ENCODE measurements around the gene RPL5.

The RPL5 gene

GRCh38 chr1:92820551-92820950 is 11.3 kb upstream of the RPL5 start:
- no peak for ATAC-seq
- no peak for TF ChIP-seq GLIS3 (CRISPR knock-in tag; IDR thresholded peaks at IDR 0.05)
- TF ChIP-seq ZNF70 (CRISPR knock-in tag; IDR thresholded peaks at IDR 0.05) = no peak
- TF ChIP-seq, protein P1, sequence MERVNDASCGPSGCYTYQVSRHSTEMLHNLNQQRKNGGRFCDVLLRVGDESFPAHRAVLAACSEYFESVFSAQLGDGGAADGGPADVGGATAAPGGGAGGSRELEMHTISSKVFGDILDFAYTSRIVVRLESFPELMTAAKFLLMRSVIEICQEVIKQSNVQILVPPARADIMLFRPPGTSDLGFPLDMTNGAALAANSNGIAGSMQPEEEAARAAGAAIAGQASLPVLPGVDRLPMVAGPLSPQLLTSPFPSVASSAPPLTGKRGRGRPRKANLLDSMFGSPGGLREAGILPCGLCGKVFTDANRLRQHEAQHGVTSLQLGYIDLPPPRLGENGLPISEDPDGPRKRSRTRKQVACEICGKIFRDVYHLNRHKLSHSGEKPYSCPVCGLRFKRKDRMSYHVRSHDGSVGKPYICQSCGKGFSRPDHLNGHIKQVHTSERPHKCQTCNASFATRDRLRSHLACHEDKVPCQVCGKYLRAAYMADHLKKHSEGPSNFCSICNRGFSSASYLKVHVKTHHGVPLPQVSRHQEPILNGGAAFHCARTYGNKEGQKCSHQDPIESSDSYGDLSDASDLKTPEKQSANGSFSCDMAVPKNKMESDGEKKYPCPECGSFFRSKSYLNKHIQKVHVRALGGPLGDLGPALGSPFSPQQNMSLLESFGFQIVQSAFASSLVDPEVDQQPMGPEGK (CRISPR knock-in tag; IDR thresholded peaks at IDR 0.05; ENCODE audit: borderline replicate concordance) = no peak
- no peak for TF ChIP-seq PPARA (CRISPR knock-in tag; IDR thresholded peaks at IDR 0.05; ENCODE audit: borderline replicate concordance)
- no peak for TF ChIP-seq ZFP30 (CRISPR knock-in tag; IDR thresholded peaks at IDR 0.05)
- no peak for TF ChIP-seq ZNF8 (CRISPR knock-in tag; IDR thresholded peaks at IDR 0.05)
- TF ChIP-seq, protein P2, sequence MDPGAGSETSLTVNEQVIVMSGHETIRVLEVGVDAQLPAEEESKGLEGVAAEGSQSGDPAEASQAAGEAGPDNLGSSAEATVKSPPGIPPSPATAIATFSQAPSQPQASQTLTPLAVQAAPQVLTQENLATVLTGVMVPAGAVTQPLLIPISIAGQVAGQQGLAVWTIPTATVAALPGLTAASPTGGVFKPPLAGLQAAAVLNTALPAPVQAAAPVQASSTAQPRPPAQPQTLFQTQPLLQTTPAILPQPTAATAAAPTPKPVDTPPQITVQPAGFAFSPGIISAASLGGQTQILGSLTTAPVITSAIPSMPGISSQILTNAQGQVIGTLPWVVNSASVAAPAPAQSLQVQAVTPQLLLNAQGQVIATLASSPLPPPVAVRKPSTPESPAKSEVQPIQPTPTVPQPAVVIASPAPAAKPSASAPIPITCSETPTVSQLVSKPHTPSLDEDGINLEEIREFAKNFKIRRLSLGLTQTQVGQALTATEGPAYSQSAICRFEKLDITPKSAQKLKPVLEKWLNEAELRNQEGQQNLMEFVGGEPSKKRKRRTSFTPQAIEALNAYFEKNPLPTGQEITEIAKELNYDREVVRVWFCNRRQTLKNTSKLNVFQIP (CRISPR knock-in tag; IDR thresholded peaks at IDR 0.05; ENCODE audit: borderline replicate concordance, low read depth) = no peak
- TF ChIP-seq, protein P3, sequence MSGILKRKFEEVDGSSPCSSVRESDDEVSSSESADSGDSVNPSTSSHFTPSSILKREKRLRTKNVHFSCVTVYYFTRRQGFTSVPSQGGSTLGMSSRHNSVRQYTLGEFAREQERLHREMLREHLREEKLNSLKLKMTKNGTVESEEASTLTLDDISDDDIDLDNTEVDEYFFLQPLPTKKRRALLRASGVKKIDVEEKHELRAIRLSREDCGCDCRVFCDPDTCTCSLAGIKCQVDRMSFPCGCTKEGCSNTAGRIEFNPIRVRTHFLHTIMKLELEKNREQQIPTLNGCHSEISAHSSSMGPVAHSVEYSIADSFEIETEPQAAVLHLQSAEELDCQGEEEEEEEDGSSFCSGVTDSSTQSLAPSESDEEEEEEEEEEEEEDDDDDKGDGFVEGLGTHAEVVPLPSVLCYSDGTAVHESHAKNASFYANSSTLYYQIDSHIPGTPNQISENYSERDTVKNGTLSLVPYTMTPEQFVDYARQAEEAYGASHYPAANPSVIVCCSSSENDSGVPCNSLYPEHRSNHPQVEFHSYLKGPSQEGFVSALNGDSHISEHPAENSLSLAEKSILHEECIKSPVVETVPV (CRISPR knock-in tag; IDR thresholded peaks at IDR 0.05) = no peak
- no peak for TF ChIP-seq ZC3H10 (CRISPR knock-in tag; IDR thresholded peaks at IDR 0.05)
- TF ChIP-seq ZFP3 (CRISPR knock-in tag; IDR thresholded peaks at IDR 0.05) = no peak
- no peak for TF ChIP-seq OSR1 (CRISPR knock-in tag; IDR thresholded peaks at IDR 0.05)
- TF ChIP-seq CSDC2 (CRISPR knock-in tag; IDR thresholded peaks at IDR 0.05) = no peak
- no peak for TF ChIP-seq BACH2 (CRISPR knock-in tag; IDR thresholded peaks at IDR 0.05; ENCODE audit: borderline replicate concordance)

GRCh38 chr1:92822879-92823278 is 9.0 kb upstream of the RPL5 start:
- TF ChIP-seq ZC3H10 (CRISPR knock-in tag; IDR thresholded peaks at IDR 0.05) (no peak), ARNTL (CRISPR knock-in tag; IDR thresholded peaks at IDR 0.05; ENCODE audit: borderline replicate concordance, low read depth) (no peak), CREB5 (CRISPR knock-in tag; IDR thresholded peaks at IDR 0.05; ENCODE audit: low read depth) (no peak), OSR1 (CRISPR knock-in tag; IDR thresholded peaks at IDR 0.05) (no peak), ZNF70 (CRISPR knock-in tag; IDR thresholded peaks at IDR 0.05) (no peak), GLIS3 (CRISPR knock-in tag; IDR thresholded peaks at IDR 0.05) (no peak), BACH2 (CRISPR knock-in tag; IDR thresholded peaks at IDR 0.05; ENCODE audit: borderline replicate concordance) (no peak), PPARA (CRISPR knock-in tag; IDR thresholded peaks at IDR 0.05; ENCODE audit: borderline replicate concordance) (no peak), SNAI2 (CRISPR knock-in tag; IDR thresholded peaks at IDR 0.05) (no peak), ESRRG (CRISPR knock-in tag; IDR thresholded peaks at IDR 0.05) (no peak), ZFP3 (CRISPR knock-in tag; IDR thresholded peaks at IDR 0.05) (no peak), ISL1 (CRISPR knock-in tag; IDR thresholded peaks at IDR 0.05) (no peak), CSDC2 (CRISPR knock-in tag; IDR thresholded peaks at IDR 0.05) (no peak)
- TF ChIP-seq, protein P3 (CRISPR knock-in tag; IDR thresholded peaks at IDR 0.05) = no peak
- TF ChIP-seq, protein P4, sequence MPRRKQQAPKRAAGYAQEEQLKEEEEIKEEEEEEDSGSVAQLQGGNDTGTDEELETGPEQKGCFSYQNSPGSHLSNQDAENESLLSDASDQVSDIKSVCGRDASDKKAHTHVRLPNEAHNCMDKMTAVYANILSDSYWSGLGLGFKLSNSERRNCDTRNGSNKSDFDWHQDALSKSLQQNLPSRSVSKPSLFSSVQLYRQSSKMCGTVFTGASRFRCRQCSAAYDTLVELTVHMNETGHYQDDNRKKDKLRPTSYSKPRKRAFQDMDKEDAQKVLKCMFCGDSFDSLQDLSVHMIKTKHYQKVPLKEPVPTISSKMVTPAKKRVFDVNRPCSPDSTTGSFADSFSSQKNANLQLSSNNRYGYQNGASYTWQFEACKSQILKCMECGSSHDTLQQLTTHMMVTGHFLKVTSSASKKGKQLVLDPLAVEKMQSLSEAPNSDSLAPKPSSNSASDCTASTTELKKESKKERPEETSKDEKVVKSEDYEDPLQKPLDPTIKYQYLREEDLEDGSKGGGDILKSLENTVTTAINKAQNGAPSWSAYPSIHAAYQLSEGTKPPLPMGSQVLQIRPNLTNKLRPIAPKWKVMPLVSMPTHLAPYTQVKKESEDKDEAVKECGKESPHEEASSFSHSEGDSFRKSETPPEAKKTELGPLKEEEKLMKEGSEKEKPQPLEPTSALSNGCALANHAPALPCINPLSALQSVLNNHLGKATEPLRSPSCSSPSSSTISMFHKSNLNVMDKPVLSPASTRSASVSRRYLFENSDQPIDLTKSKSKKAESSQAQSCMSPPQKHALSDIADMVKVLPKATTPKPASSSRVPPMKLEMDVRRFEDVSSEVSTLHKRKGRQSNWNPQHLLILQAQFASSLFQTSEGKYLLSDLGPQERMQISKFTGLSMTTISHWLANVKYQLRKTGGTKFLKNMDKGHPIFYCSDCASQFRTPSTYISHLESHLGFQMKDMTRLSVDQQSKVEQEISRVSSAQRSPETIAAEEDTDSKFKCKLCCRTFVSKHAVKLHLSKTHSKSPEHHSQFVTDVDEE (CRISPR knock-in tag; IDR thresholded peaks at IDR 0.05) = no peak
- TF ChIP-seq, protein P1 (CRISPR knock-in tag; IDR thresholded peaks at IDR 0.05; ENCODE audit: borderline replicate concordance) = no peak
- ATAC-seq = peak; percentile 40; the same call in 2 of the 3 replicates
